Measurements from ENCODE around the gene KIAA1549.
"Not testable (repeated sequence)": the region's sequence is repeated elsewhere in the genome, so short reads cannot be mapped to it uniquely, and the experiment has no call there.

Gene KIAA1549

DNA sequence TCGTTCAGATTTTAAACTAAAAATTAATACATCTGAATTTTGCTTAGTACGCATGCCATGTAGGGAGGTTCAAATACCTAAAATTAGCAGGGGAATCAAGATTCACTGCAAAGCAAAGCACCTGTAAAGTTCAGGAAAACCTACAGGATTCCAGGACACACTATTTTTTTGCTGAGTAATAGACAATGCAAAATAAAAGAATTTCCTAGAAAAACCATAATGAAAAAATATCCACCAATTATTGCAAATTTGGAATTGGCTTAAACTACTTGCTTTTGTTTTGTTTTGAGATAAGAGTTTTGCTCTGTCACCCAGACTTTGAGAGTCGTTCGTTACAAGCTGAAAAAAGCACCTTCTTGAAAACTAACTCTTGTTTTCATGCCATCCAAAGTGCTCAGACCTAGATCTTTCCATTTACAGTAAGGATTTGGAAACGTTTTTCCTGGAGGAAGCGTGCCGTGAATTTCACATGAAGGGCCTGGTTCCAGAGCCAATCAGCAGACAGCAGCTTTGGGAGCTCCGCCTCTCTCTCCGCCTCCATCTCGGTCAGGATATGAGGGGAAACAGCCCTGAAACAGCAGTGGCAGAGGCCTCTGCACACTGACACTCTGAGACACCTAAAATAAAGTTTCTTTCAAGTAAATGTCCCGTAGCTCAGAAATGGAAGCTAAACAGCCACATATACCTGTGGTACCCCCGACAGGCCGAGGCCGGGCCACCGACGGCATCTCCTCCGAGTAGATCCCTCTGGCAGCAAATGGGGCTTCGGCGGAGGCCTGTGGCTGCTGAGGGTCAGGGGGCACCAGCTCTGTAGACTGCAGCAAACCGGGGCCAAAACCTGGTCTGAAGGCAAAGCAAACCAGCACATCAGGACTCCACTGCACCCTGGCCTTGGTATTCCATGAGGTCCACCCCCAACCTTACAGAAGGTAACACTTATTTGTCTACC lies 137.3 kb downstream of the KIAA1549 start:
- no peak for DNase-seq

DNA sequence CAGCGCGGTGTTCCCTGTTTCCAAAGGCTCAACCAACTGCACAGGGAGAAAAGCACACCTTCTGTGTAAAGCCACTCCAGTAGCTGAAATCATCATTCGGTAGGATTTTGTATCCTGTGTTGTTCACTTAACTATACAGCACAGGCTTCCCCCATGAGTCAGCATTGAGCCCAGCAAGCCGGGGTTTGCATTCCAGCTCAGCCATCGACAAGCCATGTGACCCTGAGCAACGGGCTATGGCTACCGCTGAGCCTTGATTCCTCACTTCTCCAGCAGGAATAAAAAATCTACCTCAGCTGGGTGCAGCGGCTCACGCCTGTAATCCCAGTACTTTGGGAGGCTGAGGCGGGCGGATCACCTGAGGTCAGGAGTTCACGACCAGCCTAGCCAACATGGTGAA lies 139.1 kb downstream of the KIAA1549 start:
- no peak for DNase-seq

DNA sequence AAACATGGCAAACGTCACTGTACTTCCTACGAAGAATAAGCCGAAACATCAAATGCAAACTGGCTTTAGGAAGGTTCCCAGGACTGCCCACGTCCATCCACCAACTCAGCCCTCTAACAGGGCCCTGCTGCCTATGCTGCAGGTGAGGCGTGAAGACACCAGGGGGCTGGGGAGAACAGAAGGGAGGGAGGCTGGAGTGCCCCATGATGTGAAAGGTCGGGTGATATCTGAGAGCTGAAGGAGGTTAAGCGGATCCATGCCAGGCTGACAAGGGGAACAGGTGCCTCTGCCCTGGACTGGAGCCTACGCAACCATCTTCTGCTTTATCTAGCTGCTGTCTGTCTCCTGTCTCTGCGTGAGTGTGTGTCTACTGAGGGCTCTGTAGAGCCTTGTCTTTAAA lies 143.0 kb downstream of the KIAA1549 start:
- DNase-seq = no peak

DNA sequence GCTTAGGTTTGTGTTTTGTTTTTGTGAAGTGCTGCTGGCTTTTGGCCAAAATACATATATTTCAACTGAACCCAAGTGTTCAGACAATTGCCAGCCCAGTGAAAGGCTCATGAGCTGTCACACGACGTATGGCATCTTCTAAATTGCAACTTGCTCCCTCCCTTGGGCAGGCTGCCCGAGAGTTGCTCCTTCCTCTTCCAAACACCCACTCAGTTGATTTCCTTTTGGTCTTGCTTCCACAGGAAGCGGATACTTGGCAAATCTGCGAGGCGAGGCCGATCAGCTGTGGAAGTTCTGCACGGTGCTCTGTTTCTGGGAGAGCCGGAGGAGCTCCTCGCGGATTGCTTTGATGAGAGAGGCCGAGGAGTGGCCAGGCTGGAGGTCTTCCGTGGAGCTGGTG lies 143.6 kb downstream of the KIAA1549 start:
- no peak for DNase-seq

DNA sequence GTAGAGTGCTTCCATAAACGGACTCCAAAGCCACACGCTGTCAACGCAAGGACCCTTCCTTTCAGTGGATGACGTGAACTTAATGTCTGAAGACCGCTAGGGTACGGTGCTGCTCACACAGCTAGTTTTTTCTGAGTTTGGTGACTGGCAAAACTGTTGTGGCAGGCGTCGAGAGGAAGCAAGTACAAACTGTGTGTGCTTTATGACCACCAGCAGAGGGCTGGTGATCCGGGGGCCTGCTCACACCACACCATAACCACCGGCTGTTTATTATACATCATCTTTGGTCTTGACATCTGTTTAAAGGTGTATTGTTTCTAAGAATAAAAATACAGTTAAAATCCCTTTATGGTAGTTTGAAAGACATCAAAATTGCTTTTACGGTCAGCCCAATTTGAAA lies 146.1 kb downstream of the KIAA1549 start:
- DNase-seq = peak in 1 of 2 experiments; percentile 9

DNA sequence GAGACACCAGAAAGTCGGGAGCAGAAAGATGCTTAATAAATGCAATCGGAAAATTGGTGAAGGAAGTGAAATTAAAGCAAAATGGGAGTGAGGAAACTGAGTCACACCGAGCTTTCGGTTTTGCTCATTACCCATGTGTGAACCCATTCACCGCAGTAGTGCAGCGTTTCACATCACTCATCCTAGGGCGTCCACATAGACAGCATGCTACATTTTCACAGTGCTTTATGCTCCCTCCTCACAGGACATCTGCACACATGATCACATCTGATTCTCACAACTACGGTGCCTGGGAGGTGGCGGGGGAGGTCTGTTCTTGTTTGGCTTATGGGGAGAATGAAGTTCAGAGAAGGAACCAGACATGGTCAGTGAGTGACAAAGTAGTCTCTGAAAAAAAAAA lies 146.6 kb downstream of the KIAA1549 start:
- no peak for DNase-seq

DNA sequence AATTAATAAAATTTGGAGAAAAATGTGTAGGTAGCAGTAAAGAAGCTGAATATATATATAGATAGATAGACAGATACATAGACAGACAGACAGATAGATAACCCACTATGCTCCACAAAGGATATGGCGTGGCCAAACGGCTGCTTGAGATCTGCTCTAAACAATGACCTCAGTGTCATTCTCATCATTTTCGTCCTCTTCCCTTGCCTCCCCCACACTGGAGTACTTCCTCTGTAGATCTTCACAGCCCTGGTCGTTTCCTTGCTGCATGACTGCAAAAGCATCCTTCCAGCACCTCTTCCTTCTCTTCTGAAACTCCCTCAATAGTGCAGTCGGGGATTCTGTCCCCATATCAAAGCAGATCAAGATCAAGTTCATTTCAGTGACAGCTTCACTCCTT lies 147.6 kb downstream of the KIAA1549 start:
- peak; percentile 37 to 49 for DNase-seq

DNA sequence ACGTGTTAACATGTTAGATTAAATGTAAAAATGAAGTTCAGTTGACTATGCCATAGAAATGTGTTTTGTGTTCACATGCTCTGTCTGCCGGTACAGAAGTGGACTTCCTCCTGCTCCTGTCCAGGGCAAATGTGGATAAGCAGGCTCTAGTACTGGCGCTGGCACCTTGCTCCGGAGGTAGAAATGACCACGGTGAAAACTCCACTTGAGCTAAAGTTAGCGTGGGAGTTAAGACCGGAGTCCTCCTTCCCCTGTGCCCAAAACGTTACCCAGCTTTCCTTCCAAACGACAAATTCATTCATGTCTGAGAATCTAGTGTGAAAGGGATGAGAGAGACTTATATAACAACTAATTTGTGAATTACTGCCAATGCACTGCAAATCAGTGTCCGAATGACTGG lies 148.2 kb downstream of the KIAA1549 start:
- no peak for DNase-seq

DNA sequence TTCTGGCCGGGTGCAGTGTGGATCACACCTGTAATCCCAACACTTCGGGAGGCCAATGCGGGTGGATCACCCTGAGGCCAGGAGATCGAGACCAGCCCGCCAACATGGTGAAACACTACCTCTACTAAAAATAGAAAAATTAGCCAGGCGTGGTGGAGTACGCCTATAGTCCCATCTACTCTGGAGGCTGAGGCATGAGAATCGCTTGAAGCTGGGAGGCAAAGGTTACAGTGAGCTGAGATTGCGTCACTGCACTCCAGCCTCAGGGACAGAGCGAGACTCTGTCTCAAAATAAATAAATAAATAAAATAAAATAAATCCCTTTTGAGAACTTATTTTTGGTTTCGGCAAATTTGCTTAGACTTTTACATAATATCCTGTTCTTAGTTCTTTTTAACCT lies 151.9 kb downstream of the KIAA1549 start:
- no peak for DNase-seq

DNA sequence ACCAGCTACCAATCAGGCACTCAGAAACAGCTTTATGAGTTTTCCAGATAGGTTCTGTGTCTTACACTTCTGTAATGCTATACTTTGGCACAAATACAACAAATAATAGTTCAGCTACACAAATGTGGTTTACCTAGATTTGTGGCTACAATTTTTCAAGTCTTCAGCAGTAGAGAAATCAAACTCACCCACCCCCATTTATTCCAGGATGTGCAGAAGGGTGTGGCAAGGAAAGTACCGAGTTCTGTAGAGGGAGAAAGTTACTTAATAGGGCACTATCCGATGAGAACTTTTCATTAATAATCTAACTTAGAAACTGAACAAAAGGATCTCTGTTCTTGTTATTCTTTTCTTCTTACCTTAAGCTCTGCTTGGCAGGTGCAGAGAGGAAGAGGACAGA lies 152.9 kb downstream of the KIAA1549 start:
- no peak for DNase-seq

DNA sequence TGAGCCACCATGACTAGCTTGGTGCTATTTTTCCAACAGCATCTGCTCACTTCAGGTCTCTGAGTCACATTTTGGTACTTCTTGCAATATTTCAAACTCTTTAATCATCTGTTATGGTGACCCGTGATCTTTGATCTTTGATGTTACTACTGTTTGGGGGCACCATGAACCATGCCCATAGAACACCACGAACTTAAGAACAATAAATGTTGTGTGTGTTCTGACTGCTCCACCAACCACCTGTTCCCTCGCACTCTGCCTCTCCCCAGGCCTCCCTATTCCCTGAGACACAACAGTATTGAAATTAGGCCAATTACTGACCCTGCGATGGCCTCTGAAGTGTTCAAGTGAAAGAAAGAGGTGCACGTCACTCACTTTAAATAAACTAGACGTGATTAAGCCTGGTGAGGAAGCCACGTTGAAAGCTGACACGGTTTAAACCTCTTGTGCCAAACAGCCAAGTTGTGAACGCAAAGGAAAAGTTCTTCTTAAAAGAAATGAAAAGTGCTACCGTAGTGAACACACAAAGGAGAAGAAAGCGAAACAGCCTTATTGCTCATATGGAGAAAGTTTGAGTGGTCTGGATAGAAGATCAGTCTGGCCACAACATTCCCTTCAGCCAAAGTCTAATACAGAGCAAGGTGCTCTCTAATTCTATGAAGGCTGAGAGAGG lies 156.0 kb downstream of the KIAA1549 start:
- DNase-seq = no peak

DNA sequence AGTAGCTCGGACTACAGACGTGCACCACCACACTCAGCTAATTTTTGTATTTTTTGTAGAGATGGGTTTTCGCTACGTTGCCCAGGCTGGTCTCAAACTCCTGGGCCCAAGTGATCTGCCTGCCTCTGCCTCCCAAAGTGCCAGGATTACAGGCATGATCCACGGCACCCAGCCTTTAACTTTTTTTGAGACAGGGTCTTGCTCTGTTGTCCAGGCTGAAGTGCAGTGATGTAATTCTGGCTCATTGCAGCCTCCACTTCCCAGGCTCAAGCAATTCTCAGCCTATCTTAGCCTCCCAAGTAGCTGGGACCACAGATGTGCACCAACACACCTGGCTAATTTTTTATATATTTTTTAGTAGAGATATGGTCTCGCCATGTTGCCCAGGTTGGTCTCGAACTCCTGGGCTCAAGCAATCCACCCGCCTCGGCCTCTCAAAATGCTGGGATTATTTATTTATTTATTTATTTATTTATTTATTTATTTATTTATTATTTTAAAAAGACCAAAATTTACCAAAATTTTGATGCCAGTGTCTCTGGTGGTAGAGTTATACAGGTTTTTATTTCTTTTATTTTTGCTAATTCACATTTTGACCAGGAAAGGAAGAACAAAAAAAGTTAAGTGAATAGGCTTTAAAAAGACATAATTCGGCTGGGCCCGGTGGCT lies 158.2 kb downstream of the KIAA1549 start:
- no peak for DNase-seq

DNA sequence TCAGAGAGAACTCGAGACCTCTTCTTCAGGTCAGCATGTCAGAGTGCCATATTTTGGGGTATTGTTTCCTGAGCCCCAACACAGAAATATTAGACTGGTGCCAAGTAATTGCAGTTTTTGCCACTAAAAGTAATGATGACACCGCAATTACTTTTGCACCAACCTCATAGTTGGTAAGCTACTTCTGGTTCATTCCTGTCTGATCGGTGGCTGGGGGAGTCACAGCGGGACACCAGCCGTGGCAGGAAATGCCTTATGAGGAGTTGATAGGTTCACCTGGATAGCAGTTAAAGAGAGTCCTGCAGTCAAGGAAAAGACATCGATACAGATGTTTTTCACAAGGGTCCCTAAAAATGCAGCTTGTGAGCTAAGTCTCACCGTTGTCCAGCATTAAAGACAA lies 159.3 kb downstream of the KIAA1549 start:
- no peak for DNase-seq

DNA sequence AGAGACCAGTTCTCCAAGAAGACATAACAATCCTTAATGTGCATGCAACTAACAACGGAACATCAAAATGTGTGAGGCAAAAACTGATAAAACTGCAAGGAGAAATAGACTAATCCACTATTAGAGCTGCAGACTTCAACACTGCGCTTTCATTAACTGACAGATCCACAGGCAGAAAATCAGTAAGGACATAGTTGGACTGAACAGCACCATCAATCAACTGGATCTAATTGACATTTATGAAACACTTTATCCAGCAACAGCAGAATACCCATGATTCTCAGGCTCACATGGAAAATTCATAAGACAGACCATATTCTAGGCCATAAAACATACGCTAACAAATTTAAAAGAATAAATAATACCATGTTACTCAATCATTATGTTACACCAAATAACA lies 161.6 kb downstream of the KIAA1549 start:
- DNase-seq = no peak

DNA sequence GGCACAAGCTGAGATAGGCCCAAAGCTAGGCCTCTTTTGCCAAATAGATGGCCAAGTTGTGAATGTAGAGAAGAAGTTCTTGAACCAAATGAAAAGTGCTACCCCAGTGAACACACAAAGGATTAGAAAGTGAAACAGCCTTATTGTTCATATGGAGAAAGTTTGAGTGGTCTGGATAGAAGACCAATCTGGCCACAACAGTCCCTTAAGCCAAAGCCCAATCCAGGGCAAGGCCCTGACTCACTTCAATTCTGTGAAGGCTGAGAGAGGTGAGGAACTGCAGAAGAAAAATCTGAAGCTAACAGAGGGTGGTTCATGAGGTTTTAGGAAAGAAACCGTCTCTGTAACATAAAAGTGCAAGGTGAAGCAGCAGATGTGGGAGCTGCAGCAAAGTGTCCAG lies 164.5 kb downstream of the KIAA1549 start:
- no peak for DNase-seq

DNA sequence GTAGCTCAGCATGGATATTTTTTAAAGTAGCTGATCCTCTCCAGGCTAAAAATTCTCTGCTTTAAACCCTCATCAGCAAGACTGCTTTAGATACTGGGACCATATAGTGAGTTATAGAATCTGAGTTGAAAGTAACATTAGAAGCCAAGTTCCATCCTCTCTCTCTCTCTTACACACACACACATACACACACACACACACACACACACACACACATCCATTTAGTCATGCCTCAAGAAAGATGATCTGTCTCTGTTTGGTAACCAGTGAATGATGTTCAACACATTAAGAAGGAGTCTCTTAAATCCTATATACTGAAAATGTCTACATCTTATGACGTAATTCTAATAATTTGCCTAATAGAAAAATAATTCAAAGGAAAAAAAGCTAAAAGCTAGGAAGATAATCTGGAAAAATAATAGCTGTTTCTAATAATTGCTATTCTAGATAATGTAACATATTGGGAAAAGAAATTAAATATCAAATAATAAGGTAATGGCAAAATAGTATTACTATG lies 166.3 kb downstream of the KIAA1549 start:
- DNase-seq = no peak

DNA sequence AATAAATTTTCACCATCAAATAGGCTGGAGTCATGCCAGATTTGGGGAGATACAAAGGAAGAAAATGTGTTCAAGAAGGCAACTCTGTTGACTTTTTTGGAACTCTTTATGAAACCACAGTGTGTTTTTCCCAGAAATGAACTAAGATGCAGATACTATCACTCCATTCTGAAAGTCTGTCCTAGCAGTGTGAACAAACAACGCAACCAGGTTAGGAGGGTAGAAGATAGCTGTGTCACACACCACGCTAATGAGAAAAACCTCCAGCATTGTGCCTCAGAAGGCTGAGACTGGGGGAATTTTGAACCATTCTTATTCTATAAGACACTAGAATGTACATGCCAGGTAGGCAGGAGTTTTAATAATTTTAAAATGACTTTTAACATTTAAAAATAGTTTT lies 167.2 kb downstream of the KIAA1549 start:
- no peak for DNase-seq

DNA sequence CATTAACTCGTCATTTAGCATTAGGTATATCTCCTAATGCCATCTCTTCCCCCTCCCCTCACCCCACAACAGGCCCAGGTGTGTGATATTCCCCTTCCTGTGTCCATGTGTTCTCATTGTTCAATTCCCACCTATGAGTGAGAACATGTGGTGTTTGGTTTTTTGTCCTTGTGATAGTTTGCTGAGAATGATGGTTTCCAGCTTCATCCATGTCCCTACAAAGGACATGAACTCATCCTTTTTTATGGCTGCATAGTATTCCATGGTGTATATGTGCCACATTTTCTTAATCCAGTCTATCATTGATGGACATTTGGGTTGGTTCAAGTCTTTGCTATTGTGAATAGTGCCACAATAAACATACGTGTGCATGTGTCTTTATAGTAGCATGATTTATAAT lies 169.9 kb downstream of the KIAA1549 start:
- not testable (repeated sequence) for DNase-seq

DNA sequence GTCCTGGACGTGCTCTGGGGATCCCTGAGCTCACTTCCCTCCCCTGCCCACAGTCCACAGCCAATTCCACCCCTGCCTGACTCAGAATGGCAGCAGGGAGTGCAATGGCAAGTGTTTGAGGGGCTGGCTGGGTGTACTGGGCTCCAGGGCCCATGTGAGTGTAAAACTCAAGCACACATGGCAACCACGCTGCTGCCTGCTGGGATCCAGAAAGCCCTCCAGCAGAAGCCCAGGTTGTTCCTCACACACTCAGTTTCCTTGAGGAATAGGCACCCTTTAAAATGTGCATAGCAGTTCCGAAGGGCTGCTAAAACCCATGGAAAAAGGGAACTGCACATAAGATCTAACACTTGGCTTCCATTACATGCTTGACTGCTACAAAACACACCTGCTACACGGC lies 171.8 kb downstream of the KIAA1549 start:
- no peak for DNase-seq

DNA sequence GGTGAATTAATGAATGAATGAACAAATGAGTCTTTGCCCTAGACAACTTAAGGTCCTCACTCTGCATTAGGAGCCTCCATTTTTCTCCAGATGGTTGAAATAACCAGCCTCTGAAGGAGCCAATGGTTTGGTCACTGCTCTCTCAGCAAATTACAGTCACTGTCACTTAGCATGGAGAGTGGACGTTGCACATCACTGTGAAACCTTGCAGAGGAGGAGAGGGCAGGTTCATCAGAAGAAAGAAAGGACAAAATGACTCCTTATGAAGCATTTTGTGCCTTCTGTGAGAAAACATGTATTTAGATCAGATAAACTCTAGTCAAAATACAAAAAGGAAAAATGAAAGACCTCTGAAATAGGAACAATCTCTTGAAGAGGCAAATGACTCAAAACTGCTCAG lies 176.6 kb downstream of the KIAA1549 start:
- no peak for DNase-seq

DNA sequence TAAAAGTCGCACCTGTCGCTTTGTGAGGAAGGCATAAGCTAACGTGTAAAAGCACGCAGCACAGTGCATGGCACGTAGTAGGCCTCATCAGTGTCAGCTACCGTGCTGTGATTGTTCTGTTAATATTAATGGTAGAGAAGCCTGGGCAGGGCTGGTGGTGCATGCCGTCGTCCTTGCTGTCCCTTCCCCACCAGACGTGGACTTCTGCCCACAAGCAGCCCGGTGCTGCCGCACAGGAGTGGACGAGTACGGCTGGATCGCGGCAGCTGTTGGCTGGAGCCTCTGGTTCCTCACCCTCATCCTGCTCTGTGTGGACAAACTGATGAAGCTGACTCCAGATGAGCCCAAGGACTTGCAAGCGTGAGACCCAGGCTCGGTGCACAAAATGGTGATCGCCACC lies 178.5 kb downstream of the KIAA1549 start:
- DNase-seq = no peak

DNA sequence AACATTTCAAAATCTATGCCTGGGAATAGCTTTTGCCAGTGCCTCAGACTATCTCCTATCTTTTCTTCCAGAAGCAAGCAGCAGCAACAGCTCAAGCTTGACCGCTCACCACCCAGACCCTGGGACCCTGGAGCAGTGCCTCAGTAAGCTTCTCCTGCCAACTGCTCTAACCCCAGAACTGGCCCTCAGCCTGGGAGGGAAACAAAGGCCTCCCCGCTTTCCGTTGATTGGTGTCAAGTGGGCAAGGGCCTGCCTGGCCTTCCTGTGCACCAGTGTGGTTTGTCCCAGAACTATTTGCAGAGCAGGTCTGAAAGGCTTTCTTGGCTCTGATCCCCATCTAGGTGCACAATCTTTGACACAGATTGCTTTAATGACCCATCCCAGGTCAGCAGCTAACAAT lies 179.9 kb downstream of the KIAA1549 start:
- DNase-seq = no peak

DNA sequence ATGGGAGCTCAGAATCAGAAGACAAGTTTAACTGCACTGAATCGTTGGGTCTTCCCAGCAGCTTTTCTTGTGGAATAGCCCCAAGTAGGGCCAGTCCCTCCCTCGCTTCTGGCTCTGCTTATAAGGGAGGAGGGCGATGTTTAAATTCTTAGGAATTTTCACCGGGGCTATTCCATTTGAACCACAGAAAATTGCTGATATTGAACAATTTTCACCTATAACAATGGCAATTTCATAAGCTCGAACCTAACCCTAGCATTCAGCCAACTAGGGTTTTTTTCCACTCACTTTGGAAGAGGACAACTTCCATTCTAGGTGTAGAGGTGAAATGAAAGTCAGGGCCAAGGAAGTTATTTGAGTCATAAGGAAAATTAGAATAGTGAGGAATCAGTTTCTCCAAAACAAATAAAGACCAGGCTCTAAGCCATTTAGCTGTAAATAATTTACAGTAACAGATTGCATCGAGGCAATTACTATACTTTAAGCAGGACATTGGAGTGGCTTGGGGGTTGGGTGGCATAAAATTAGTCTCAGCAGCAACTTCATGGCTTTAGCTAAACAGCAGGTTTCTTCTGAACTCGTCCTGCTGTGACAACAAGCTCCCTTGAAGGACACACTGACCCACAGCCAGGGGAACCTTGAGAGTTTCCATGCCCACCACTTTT lies 181.7 kb downstream of the KIAA1549 start:
- no peak for DNase-seq
